ENCODE measurements around the gene CDSN. TPM values are rescaled to one million over a fixed set of nuclear protein-coding genes. Genes with fewer than 3 reads are reported as not detected.

CDSN gene
- total and polyA plus RNA-seq, 3 experiments from 2014 or later: not detected

GRCh38 chr6:31110825-31111582 is 9.2 kb downstream of the CDSN start:
- no peak for DNase-seq
- no peaks in the 10 kb centered on the region for H3K36me3 ChIP-seq (ENCODE audit: insufficient read depth, low read length)
- H3K27me3 ChIP-seq (ENCODE audit: insufficient read depth, low read length, poor library complexity, severe bottlenecking): no peaks in the 10 kb centered on the region
- no peaks in the 10 kb centered on the region for H3K9me3 Mint-ChIP-seq
- no peaks in the 10 kb centered on the region for H3K36me3 Mint-ChIP-seq
- H3K4me1 Mint-ChIP-seq: peaks cover 0 to 5% (median 3%) of the 10 kb centered on the region in 3 donors
- H3K4me3 Mint-ChIP-seq: no peak overlapping the region
- POLR2A ChIA-PET: no interaction called here
- no peak overlapping the region for H3K27ac Mint-ChIP-seq
- peaks cover 22 to 39% of the 10 kb centered on the region in 2 donors for H3K27me3 Mint-ChIP-seq
- no peak overlapping the region for H3K4me3 ChIP-seq (ENCODE audit: low read length)
- H3K9me3 ChIP-seq (ENCODE audit: low read length): no peaks in the 10 kb centered on the region
- CTCF ChIA-PET: interaction anchor here (3.1 kb wide), 1 partner anchor 24 kb away, joined by 9 read pairs; no protein-coding TSS in a partner anchor
- no peak overlapping the region for H3K27ac ChIP-seq (ENCODE audit: low read depth, low read length)
- no peaks in the 10 kb centered on the region for H3K4me1 ChIP-seq (ENCODE audit: insufficient read depth, low read length)

- Mint-ChIP-seq H3K36me3 (no peaks in the 10 kb centered on the region), H3K27me3 (peaks cover 11 to 22% of the 10 kb centered on the region in 2 donors)
- H3K4me1 ChIP-seq (ENCODE audit: insufficient read depth, low read length): no peaks in the 10 kb centered on the region
Measured at GRCh38 chr6:31107052-31107451, 13.2 kb downstream of the CDSN start.

GRCh38 chr6:31103136-31103535 is 17.1 kb downstream of the CDSN start:
- no peaks in the 10 kb centered on the region for H3K36me3 Mint-ChIP-seq
- peaks cover 0 to 4% (median 3%) of the 10 kb centered on the region in 3 donors for H3K4me1 Mint-ChIP-seq
- Histone ChIP-seq H3K4me3 (ENCODE audit: low read length) (no peak overlapping the region), H3K27me3 (ENCODE audit: insufficient read depth, low read length, poor library complexity, severe bottlenecking) (no peaks in the 10 kb centered on the region), H3K9me3 (ENCODE audit: low read length) (no peaks in the 10 kb centered on the region), H3K36me3 (ENCODE audit: insufficient read depth, low read length) (no peaks in the 10 kb centered on the region), H3K4me1 (ENCODE audit: insufficient read depth, low read length) (no peaks in the 10 kb centered on the region), H3K27ac (ENCODE audit: low read depth, low read length) (no peak overlapping the region)
- H3K9me3 Mint-ChIP-seq: no peaks in the 10 kb centered on the region
- CTCF ChIA-PET: interaction anchor here (0.7 to 2.4 kb wide), 7 partner anchors 9 to 270 kb away, joined by 3 to 7 read pairs (median 3); no protein-coding TSS in a partner anchor
- POLR2A ChIA-PET: interaction anchor here (0.6 kb wide), 1 partner anchor 27 kb away, joined by 3 read pairs; no protein-coding TSS in a partner anchor
- DNase-seq: no peak
- no peak overlapping the region for H3K4me3 Mint-ChIP-seq
- H3K27me3 Mint-ChIP-seq: peaks cover 0 to 4% of the 10 kb centered on the region in 2 donors
- H3K27ac Mint-ChIP-seq: no peak overlapping the region

More at GRCh38 chr6:31107052-31107451, 13.2 kb downstream of the CDSN start:
- Mint-ChIP-seq H3K27ac (peak overlapping the region in 1 of 8 donors; percentile 4), H3K9me3 (no peaks in the 10 kb centered on the region), H3K4me3 (peak overlapping the region in 1 of 7 donors; percentile 33), H3K4me1 (peaks cover 0 to 4% (median 3%) of the 10 kb centered on the region in 3 donors)
- POLR2A ChIA-PET: no interaction called here
- Histone ChIP-seq H3K27ac (ENCODE audit: low read depth, low read length) (no peak overlapping the region), H3K27me3 (ENCODE audit: insufficient read depth, low read length, poor library complexity, severe bottlenecking) (no peaks in the 10 kb centered on the region), H3K9me3 (ENCODE audit: low read length) (no peaks in the 10 kb centered on the region), H3K36me3 (ENCODE audit: insufficient read depth, low read length) (no peaks in the 10 kb centered on the region), H3K4me3 (ENCODE audit: low read length) (no peak overlapping the region)
- CTCF ChIA-PET: no interaction called here
- no peak for DNase-seq

GRCh38 chr6:31098449-31098938 is 21.8 kb downstream of the CDSN start:
- Histone ChIP-seq H3K4me3 (ENCODE audit: low read length) (no peak overlapping the region), H3K27ac (ENCODE audit: low read depth, low read length) (no peak overlapping the region), H3K36me3 (ENCODE audit: insufficient read depth, low read length) (no peaks in the 10 kb centered on the region), H3K4me1 (ENCODE audit: insufficient read depth, low read length) (peaks cover 40% of the 10 kb centered on the region), H3K9me3 (ENCODE audit: low read length) (no peaks in the 10 kb centered on the region), H3K27me3 (ENCODE audit: insufficient read depth, low read length, poor library complexity, severe bottlenecking) (no peaks in the 10 kb centered on the region)
- ChIA-PET CTCF (interaction anchor here (1.6 kb wide), 1 partner anchor 12 kb away, joined by 6 read pairs; no protein-coding TSS in a partner anchor), POLR2A (no interaction called here)
- Mint-ChIP-seq H3K36me3 (no peaks in the 10 kb centered on the region), H3K27me3 (peaks cover 0 to 4% of the 10 kb centered on the region in 2 donors), H3K27ac (peak overlapping the region in 1 of 8 donors; percentile 24), H3K4me1 (peaks cover 36 to 43% (median 38%) of the 10 kb centered on the region in 3 donors), H3K9me3 (no peaks in the 10 kb centered on the region), H3K4me3 (no peak overlapping the region)
- DNase-seq: no peak

GRCh38 chr6:31096656-31097055 is 23.6 kb downstream of the CDSN start:
- no peak overlapping the region for H3K27ac Mint-ChIP-seq
- ChIA-PET POLR2A (no interaction called here), CTCF (interaction anchor here (1.2 to 1.6 kb wide), 2 partner anchors 10 to 555 kb away, joined by 3 to 6 read pairs; no protein-coding TSS in a partner anchor)
- no peak for DNase-seq
- Histone ChIP-seq H3K9me3 (ENCODE audit: low read length) (no peaks in the 10 kb centered on the region), H3K27ac (ENCODE audit: low read depth, low read length) (no peak overlapping the region), H3K36me3 (ENCODE audit: insufficient read depth, low read length) (no peaks in the 10 kb centered on the region), H3K4me3 (ENCODE audit: low read length) (no peak overlapping the region), H3K27me3 (ENCODE audit: insufficient read depth, low read length, poor library complexity, severe bottlenecking) (no peaks in the 10 kb centered on the region), H3K4me1 (ENCODE audit: insufficient read depth, low read length) (peaks cover 44% of the 10 kb centered on the region)
- peaks cover 40 to 45% (median 40%) of the 10 kb centered on the region in 3 donors for H3K4me1 Mint-ChIP-seq
- peak overlapping the region in 1 of 7 donors; percentile 20 for H3K4me3 Mint-ChIP-seq
- peaks cover 0 to 2% of the 10 kb centered on the region in 2 donors for H3K27me3 Mint-ChIP-seq
- no peaks in the 10 kb centered on the region for H3K36me3 Mint-ChIP-seq
- no peaks in the 10 kb centered on the region for H3K9me3 Mint-ChIP-seq

DNA sequence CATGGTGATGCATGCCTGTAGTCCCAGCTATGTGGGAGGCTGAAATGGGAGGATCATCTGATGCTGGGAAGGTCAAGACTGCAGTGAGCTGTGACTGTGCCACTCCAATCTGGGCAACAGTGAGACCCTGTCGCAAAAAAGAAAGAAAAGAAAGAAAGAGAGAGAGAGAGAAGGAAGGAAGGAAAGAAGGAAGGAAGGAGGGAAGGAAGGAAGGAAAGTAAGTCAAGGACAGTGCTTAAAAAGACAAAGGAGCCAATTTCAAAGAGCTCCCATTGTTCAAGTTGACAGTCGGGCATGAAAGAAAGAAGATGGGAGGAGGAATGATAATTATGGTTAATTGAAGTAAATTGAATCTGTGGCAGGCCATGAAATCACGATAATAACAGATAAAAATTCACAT is 24.0 kb downstream of the CDSN start:
- Histone ChIP-seq H3K36me3 (ENCODE audit: insufficient read depth, low read length) (no peaks in the 10 kb centered on the region), H3K4me3 (ENCODE audit: low read length) (no peak overlapping the region), H3K4me1 (ENCODE audit: insufficient read depth, low read length) (peaks cover 44% of the 10 kb centered on the region), H3K27me3 (ENCODE audit: insufficient read depth, low read length, poor library complexity, severe bottlenecking) (no peaks in the 10 kb centered on the region), H3K27ac (ENCODE audit: low read depth, low read length) (no peak overlapping the region), H3K9me3 (ENCODE audit: low read length) (no peaks in the 10 kb centered on the region)
- Mint-ChIP-seq H3K36me3 (no peaks in the 10 kb centered on the region), H3K27me3 (peaks cover 0 to 2% of the 10 kb centered on the region in 2 donors), H3K27ac (peak overlapping the region in 2 of 8 donors; percentile 41 to 51), H3K4me1 (peaks cover 40 to 45% (median 40%) of the 10 kb centered on the region in 3 donors), H3K9me3 (no peaks in the 10 kb centered on the region), H3K4me3 (peak overlapping the region in 2 of 7 donors; percentile 59 to 63)
- DNase-seq: no peak
- ChIA-PET CTCF (interaction anchor here (1.2 kb wide), 1 partner anchor 554 kb away, joined by 3 read pairs; no protein-coding TSS in a partner anchor), POLR2A (no interaction called here)

- no peaks in the 10 kb centered on the region for H3K9me3 ChIP-seq (ENCODE audit: low read length)
- Mint-ChIP-seq H3K4me3 (peak overlapping the region in 6 of 7 donors; percentile 51 to 81 (median 74)), H3K27me3 (no peaks in the 10 kb centered on the region), H3K36me3 (no peaks in the 10 kb centered on the region), H3K4me1 (peaks cover 40 to 45% (median 40%) of the 10 kb centered on the region in 3 donors), H3K27ac (peak overlapping the region; percentile 17 to 95 (median 86)), H3K9me3 (no peaks in the 10 kb centered on the region)
- peak in 4 of 5 donors; percentile 24 to 63 (median 42) for DNase-seq
- H3K4me1 ChIP-seq (ENCODE audit: insufficient read depth, low read length): peaks cover 44% of the 10 kb centered on the region
- POLR2A ChIA-PET: interaction anchor here (0.6 kb wide), 1 partner anchor 20 kb away, joined by 4 read pairs; the partner anchor contains the start of gene PSORS1C1
- CTCF ChIA-PET: interaction anchor here (0.6 to 3.3 kb wide), 8 partner anchors 8 to 463 kb away, joined by 3 to 22 read pairs (median 4); no protein-coding TSS in a partner anchor
- peak overlapping the region; percentile 18 for H3K4me3 ChIP-seq (ENCODE audit: low read length)
- no peaks in the 10 kb centered on the region for H3K36me3 ChIP-seq (ENCODE audit: insufficient read depth, low read length)
- peak overlapping the region; percentile 19 for H3K27ac ChIP-seq (ENCODE audit: low read depth, low read length)
- H3K27me3 ChIP-seq (ENCODE audit: insufficient read depth, low read length, poor library complexity, severe bottlenecking): no peaks in the 10 kb centered on the region
Measured at GRCh38 chr6:31094389-31094881, 25.8 kb downstream of the CDSN start.

Measured in CD8-positive, alpha-beta memory T cell (primary cell).